Measurements from ENCODE around the gene BAD.

GRCh38 chr11:64306563-64306875 lies 22.1 kb upstream of the BAD start:
- TF ChIP-seq CTCF (conservative IDR thresholded peaks at IDR 0.05; ENCODE audit: low read depth, low read length) (no peak), EZH2 (IDR thresholded peaks at IDR 0.05; ENCODE audit: borderline replicate concordance, low read depth, low read length, poor library complexity, severe bottlenecking) (no peak)
